ENCODE measurements around the gene BRIP1.
"Not testable (repeated sequence)": the region's sequence is repeated elsewhere in the genome, so short reads cannot be mapped to it uniquely, and the experiment has no call there.

The BRIP1 gene

GRCh38 chr17:61826866-61827265 is 36.5 kb downstream of the BRIP1 start:
- not testable (repeated sequence) for DNase-seq

DNA sequence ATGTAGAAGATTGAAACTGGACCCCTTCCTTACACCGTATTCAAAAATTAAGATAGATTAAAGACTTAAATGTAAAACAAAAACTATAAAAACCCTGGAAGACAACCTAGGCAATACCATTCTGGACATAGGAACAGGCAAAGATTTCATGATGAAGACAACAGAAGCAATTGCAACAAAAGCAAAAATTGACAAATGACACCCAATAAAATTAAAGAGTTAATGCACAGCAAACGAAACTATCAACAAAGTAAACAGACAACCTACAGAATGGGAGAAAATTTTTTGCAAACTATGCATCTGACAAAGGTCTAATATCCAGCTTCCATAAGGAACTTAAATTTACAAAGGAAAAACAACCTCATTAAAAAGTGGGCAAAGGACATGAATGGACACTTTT is 37.1 kb downstream of the BRIP1 start:
- not testable (repeated sequence) for DNase-seq

DNA sequence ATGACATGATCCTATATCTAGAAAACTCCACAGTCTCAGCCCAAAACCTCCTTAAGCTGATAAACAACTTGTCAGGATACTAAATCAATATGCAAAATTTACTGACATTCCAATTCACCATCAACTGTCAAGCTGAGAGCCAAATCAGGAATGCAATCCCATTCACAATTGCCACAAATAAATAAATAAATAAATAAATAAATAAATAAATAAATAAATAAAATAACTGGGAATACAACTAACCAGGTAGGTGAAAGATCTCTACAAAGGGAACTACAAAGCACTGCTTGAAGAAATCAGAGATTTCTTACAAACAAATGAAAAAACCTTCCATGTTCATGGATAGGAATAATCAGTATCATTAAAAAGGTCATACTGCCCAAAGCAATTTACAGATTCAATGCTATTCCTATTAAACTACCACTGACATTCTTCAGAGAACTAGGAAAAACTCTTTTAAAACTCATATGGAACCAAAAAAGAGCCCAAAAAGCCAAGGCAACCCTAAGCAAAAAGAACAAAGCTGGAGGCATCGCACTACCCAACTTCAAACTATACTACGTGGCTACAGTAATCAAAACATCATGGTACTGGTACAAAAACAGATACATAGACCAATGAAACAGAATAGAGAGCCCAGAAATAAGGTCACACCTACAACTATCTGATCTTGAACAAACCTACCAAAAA is 37.7 kb downstream of the BRIP1 start:
- DNase-seq = no peak

GRCh38 chr17:61822326-61823285 is 40.7 kb downstream of the BRIP1 start:
- DNase-seq = no peak

GRCh38 chr17:61821655-61822054 is 41.7 kb downstream of the BRIP1 start:
- DNase-seq = no peak

DNA sequence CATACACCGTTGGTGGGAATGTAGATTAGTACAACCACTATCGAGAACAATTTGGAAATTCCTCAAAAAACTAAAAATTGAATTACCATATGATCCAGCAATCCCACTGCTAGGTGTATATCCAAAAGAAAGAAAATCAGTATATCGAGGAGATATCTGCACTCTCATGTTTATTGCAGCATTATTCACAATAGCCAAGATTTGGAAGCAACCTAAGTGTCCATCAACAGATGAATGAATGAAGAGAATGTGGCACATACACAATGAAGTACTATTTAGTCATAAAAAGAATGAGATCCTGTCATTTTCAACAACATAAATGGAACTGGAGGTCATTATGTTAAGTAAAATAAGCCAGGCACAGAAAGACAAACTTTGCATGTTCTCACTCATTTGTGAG is 44.1 kb downstream of the BRIP1 start:
- not testable (repeated sequence) for DNase-seq

DNA sequence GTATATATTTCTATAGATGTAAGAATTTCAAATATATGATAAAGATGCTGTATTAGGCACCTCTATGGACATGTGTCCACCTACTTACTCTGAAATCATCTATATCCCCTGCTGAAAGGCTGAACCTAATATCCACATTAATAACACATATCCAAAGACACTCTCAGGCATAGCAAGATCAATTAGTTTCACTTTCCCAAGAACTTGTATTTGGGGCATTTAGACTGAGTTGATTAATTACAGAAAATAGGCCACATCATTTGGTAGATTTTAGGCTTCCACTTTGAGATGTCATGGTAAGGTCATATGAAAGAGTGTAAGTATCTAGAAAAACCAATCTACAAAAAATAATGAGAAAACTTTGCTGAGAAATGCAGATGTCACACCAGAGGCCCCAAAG is 45.1 kb downstream of the BRIP1 start:
- no peak for DNase-seq

DNA sequence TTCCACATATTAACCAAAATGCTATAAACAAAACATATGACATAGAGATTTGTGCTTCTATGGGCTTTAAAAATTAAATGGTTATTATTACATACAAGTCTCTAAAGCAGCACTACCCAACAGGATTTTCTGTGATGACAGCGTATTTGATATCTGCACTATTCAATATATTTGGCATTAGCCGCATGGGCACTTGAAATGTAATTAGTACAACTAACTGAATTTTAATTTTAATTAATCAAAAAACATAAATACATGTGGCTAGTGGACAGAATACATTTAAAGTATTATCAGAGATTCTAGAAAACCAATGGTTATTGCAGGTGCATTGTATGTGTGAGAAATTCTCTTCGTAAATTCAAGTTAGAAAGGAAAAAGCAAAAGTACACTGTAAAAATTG is 45.9 kb downstream of the BRIP1 start:
- no peak for DNase-seq

DNA sequence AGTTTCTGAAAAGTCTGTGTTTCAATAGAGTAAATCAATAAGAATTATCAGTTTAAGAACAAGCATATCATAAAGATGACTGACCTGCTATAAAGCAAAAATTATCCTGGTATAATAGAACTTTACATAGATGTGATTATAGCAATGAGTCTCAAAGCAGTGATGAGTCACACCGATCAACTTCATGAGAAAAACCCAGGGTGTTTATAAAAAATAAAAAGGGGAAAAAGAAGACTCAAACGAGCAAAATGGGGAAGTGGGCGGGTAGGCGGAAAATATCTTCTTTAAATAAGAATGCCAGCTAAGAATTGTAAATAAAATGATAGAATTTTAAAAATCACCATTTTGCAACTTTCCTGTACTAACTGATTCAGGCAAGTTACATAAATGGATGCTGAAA is 46.8 kb downstream of the BRIP1 start:
- no peak for DNase-seq

DNA sequence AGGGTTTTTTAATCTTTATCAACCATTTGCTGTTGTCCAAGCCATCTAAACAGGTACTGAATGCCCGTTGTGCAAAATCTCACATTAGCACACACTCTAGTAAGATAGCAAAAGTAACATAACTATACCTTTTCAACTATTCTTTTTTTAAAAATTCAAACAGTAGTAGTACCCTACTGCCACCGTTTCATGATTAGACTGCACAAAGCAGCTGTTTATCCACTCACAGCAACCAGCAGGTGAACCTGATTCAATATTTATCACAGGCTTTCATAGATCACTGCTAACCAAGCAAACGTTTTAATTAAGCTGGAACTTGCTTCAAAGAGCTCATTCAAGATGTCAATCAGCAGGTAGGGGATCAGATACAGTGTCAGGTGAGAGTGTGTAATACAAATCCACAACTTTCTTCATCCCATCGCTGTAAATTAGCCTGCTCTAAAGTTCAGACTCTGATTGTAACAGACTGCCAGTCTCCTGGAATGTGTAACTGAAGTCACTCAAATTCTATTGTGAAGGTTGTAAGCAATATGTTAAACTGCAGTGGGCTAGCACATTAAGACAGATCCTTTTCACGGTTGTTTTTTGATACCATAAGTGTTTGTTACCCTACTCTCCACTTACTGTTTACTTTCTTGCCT is 47.3 kb downstream of the BRIP1 start:
- no peak for DNase-seq

DNA sequence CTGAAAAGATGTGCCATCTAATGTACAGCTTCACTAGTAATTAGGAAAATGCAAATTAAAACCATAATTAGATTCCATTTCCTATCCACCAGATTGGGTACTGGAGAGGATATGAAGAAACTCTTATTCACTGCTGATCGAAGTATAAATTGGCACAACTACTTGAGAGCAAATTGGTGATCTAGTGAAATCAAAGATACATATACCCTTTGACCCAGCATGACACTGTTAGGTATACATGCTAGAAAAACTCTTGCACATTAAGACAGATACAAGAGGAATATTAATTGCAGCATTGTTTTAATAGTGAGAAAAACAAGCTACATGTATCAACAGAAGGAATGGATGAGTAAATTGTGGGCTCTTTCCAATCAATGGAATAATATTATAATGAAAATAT is 48.8 kb downstream of the BRIP1 start:
- no peak for DNase-seq

- DNase-seq = no peak
Measured at GRCh38 chr17:61813211-61813610, 50.1 kb downstream of the BRIP1 start.

GRCh38 chr17:61812747-61813146 is 50.6 kb downstream of the BRIP1 start:
- no peak for DNase-seq

- no peak for DNase-seq
Measured at GRCh38 chr17:61809816-61810392, 53.4 kb downstream of the BRIP1 start.

GRCh38 chr17:61808442-61808841 is 54.9 kb downstream of the BRIP1 start:
- no peak for DNase-seq

DNA sequence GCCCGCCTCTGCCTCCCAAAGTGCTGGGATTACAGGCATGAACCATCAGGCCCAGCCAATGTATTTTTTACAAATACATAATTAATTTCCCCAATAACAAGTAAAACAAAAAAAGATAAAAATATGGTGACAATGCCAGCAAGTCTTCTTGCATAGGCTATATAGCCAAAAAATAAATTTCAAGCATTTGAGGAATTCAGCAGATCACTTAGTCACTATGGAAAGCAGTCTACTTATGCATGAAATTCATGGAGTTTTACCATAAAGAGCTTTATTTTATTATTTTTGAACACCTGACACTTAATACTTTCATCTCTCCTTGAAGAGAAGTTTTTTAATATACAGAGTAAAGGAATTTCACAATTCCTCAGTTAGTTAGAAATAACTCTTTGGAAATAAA is 56.4 kb downstream of the BRIP1 start:
- DNase-seq = no peak

GRCh38 chr17:61806081-61806828 is 57.1 kb downstream of the BRIP1 start:
- no peak for DNase-seq

DNA sequence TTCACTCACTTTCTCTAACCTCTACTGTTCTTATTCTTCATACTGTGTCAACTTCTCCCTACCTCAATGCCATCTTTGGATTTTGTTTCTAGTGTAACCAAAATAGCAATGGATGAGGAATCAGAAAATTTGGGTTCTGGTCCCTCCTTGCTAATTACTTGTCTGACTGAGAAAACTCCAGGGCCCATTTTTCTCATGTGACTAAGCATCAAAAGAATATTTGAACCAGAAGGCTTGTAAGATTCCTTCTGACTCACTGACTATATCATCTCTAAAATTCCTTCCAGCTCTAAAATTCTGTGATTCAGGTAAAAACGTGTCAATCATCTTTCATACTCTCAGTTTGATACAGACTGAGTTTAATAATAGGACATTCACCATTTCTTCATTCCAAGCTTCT is 57.9 kb downstream of the BRIP1 start:
- no peak for DNase-seq

DNA sequence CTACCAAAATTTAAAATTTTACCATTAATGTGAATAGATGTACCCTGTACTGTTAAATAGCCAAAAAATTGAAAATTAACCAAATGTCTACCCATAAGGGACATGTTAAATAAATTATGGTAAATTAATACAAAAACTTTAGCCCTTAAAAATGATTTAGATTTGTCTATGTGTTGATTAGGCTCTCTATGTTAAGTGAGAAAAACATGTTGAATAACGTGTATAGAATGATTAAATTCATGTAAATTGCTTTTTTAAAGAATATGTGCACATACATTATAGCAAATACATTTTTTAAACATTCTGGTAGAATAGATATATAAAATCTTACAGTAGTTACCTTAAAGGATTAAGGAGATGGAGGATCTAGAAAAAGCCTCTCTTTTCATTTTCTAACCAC is 59.5 kb downstream of the BRIP1 start:
- DNase-seq = no peak

DNA sequence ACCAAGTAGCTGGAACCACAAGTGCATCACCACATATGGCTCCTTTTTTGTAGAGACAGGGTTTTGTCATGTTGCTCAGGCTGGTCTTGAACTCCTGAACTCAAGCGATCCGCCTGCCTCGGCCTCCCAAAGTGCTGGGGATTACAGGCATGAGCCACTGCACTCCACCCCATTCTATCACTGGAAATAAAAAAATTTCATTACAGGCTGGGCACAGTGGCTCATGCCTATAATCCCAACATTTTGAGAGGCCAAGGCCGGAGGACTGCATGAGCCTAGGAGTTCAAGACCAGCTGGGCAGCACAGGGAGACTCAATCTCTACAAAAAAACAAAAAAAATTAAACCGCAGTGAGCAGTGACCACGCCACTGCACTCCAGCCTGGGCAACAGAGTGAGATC is 60.1 kb downstream of the BRIP1 start:
- no peak for DNase-seq

DNA sequence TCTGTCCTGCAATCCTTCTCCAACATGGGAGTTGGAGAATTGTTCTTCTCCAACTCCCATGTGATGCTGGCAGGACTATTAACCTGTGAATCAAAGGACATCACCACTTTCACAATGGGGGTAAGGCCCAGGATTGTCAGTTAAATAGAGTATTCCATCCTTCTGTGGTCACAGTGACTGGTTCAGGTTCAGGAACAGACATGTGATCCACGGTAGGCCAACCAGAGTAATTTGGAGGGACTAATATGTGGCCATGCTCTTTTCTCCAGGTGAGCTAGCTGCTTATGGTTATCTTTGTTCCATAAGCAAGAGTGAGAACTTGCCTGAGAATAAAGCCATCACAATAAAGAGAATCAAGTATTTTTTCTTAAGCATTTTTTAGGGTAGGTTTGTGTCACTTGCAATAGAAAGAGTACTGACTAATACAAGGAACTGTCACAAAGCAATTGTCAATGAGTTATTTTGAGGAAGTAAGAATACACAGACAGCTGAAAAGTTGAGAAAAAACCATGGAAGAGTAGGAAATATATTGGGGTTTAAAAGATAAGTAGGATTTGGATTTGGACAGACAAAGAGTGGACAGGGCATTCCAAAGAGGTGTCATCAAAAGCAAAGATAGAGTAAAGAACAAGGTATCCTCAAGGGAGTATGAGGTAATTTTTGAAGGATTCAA is 63.4 kb downstream of the BRIP1 start:
- DNase-seq = no peak

GRCh38 chr17:61797283-61797682 is 66.0 kb downstream of the BRIP1 start:
- DNase-seq = no peak

Measured in stimulated activated CD4-positive, alpha-beta T cell treated with anti-CD3 and anti-CD28 coated beads, Interleukin-12 subunit alpha, Interleukin-12 subunit beta, amount 100 ng/mL, for 4 hours (primary cell).